ENCODE data around the gene QARS1.

QARS1 gene

DNA sequence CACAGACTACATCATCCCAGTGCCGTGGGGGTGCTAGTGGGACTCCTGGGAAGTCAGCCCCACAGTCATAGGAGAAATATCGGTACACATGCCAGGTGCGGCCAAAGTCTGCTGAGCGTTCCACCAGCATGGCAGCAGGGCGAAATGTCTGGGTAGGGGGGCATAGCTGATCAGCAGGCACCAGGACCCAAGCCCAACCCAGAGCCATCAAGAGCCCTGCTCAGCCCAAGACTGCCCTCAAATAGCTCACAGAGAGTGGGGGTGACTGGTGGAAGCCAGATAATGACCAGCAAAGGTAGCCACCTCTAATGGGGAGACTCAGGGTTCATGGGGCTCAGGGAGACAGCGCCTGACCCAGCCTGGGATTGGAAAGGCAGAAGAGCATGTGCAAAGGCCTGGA, 27.0 kb upstream of the QARS1 start:
- Histone ChIP-seq H3K27ac (ENCODE audit: low read depth, low read length) (no peak overlapping the region), H3K27me3 (ENCODE audit: control insufficient read depth, insufficient read depth, low read length) (no peaks in the 10 kb centered on the region), H3K4me3 (ENCODE audit: low read depth, low read length) (peak overlapping the region; percentile 79; the same call in 1 of the 2 replicates), H3K9me3 (ENCODE audit: control insufficient read depth, insufficient read depth, low read depth, low read length) (no peaks in the 10 kb centered on the region), H3K36me3 (ENCODE audit: control insufficient read depth, insufficient read depth, low read length) (peaks cover 20% of the 10 kb centered on the region; the same call in 1 of the 2 replicates), H3K9ac (ENCODE audit: low read length) (peak overlapping the region; percentile 76), H3K4me1 (ENCODE audit: control insufficient read depth, insufficient read depth, low read length) (peaks cover 8% of the 10 kb centered on the region)

DNA sequence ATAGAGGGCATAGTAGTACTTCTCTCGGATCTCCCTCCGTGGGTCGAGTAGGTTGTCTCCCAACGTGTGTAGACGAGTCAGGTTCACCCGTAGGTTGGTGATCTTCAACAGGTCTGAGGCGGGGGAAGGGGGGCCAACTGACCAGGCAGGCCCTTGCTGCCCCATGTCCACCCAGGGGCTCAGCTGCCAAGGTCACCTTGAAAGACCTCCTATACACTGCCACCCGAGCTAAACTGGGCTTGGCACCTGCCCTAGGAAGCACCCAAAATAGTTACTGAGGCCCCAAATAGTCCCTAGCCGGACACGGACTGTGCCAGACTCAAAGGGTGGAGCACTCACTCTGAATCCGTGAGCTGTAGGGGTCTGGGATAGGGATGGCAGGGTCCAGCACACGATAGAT, 26.5 kb upstream of the QARS1 start:
- Histone ChIP-seq H3K27ac (ENCODE audit: low read depth, low read length) (no peak overlapping the region), H3K9me3 (ENCODE audit: control insufficient read depth, insufficient read depth, low read depth, low read length) (no peaks in the 10 kb centered on the region), H3K27me3 (ENCODE audit: control insufficient read depth, insufficient read depth, low read length) (no peaks in the 10 kb centered on the region), H3K9ac (ENCODE audit: low read length) (no peak overlapping the region), H3K4me1 (ENCODE audit: control insufficient read depth, insufficient read depth, low read length) (peaks cover 8% of the 10 kb centered on the region), H3K36me3 (ENCODE audit: control insufficient read depth, insufficient read depth, low read length) (peaks cover 24% of the 10 kb centered on the region; the same call in 1 of the 2 replicates), H3K4me3 (ENCODE audit: low read depth, low read length) (no peak overlapping the region)

DNA sequence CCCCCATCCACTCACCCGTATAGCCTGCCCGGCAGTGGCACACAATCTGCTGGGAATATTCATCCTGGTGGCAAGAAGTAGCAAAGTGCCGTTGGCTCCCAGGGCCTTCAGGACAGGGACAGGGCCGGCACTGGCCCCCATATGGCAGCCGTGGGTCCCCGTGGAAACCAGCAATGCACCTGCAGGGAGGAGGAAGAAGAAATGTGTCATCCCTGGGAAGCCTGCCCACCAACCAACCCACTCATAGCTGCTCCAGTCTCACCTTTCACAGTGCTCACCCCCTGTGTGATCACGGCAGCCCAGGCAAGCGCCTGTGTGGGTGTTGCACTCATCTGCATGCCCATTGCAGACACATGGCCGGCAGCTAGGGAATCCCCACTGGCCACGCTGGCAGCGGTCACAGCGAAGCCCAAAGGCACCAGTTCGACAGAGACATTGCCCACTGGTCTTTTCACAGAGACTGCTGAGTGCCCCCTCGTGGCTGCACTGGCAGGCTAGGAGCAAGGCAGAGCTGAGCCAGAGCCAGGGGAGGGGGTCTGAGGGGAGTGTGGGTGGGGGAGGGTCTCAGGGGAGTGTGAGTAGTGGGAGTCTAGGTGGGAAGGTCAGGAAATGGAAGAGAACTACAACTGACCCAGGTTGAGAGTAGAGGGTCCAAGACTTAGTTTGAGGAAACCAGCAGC, 20.6 kb upstream of the QARS1 start:
- Histone ChIP-seq H3K27ac (ENCODE audit: low read depth, low read length) (no peak overlapping the region), H3K9me3 (ENCODE audit: control insufficient read depth, insufficient read depth, low read depth, low read length) (no peaks in the 10 kb centered on the region), H3K36me3 (ENCODE audit: control insufficient read depth, insufficient read depth, low read length) (peaks cover 61% of the 10 kb centered on the region), H3K4me3 (ENCODE audit: low read depth, low read length) (no peak overlapping the region), H3K27me3 (ENCODE audit: control insufficient read depth, insufficient read depth, low read length) (no peaks in the 10 kb centered on the region), H3K4me1 (ENCODE audit: control insufficient read depth, insufficient read depth, low read length) (peaks cover 4% of the 10 kb centered on the region; the same call in 1 of the 2 replicates), H3K9ac (ENCODE audit: low read length) (no peak overlapping the region)

DNA sequence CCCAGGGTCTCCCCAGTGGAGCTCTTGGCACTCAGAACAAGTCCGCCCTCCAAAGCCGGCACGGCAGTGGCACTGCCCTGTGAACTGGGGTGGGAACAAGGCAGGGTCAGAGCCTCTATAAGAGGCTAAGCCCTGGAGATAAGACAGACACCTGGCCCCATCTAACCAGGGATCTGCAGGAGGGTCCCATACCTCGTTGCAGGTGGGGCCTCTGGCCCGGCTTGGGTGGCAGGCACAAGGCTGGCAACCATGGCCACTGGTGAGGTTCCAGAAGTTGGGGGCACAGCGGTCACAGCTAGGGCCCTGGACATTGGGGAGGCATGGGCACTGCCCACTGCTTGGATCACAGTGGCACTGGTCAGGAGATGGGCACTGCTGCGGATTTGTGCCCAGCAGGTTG, 19.6 kb upstream of the QARS1 start:
- Histone ChIP-seq H3K27ac (ENCODE audit: low read depth, low read length) (no peak overlapping the region), H3K9me3 (ENCODE audit: control insufficient read depth, insufficient read depth, low read depth, low read length) (no peaks in the 10 kb centered on the region), H3K9ac (ENCODE audit: low read length) (no peak overlapping the region), H3K36me3 (ENCODE audit: control insufficient read depth, insufficient read depth, low read length) (peaks cover 56% of the 10 kb centered on the region), H3K4me3 (ENCODE audit: low read depth, low read length) (no peak overlapping the region), H3K27me3 (ENCODE audit: control insufficient read depth, insufficient read depth, low read length) (no peaks in the 10 kb centered on the region), H3K4me1 (ENCODE audit: control insufficient read depth, insufficient read depth, low read length) (peaks cover 10% of the 10 kb centered on the region)

DNA sequence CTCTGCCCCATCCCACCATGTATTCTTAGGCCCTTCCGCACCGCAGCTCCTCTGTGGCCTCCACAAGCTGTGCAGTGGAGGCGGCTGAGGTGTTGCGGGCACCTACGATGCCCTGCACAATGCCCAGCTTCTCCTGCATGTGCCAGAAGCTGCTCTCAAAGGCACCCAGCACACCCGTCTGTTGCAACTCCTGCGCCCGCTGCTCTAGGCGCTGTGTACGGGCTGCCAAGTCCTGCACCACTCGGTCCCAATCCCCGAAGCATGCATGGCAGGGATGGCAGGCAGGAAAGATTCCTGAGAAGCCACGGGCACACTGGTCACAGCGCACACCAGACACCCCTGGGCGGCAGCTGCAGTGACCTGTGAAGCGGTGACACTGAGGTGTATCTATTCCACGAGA, 19.1 kb upstream of the QARS1 start:
- H3K36me3 ChIP-seq (ENCODE audit: control insufficient read depth, insufficient read depth, low read length), result peaks cover 61% of the 10 kb centered on the region

DNA sequence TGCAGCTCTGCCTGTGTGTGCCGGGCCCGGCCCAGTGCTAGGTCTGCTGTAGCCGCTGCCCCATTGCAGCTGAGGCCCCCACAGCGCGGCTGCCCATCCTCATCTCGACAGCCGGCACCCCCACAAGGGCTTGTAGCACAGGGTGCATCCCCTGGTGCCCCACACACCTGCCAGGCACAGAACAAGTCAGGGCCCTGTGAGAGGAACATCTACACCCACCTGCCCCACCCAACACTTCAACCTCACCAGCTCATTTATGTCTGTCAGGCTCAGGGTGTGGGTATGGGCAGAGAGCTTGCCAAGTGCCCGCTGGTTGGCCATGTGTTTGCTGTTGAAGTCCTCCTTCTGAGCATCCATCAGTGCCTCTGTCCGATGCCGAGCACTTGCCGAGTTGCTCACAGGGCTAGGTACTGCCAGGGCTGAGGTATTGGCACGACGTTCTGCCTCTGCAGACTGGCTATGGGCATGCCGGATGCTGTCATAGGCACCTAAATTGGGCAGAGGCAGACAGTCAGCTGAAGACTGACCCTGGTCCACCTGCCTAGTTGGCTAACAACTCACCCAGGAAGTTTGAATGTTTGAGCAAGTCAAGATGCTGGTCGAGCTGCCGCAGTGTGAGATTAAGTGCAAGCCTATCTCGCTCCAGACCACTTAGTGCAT, 18.5 kb upstream of the QARS1 start:
- Histone ChIP-seq H3K9me3 (ENCODE audit: control insufficient read depth, insufficient read depth, low read depth, low read length) (no peaks in the 10 kb centered on the region), H3K27ac (ENCODE audit: low read depth, low read length) (no peak overlapping the region), H3K4me1 (ENCODE audit: control insufficient read depth, insufficient read depth, low read length) (peaks cover 10% of the 10 kb centered on the region), H3K27me3 (ENCODE audit: control insufficient read depth, insufficient read depth, low read length) (no peaks in the 10 kb centered on the region), H3K9ac (ENCODE audit: low read length) (no peak overlapping the region), H3K36me3 (ENCODE audit: control insufficient read depth, insufficient read depth, low read length) (peaks cover 62% of the 10 kb centered on the region), H3K4me3 (ENCODE audit: low read depth, low read length) (no peak overlapping the region)

More for the DNA sequence above, 19.1 kb upstream of the QARS1 start:
- H3K27me3 ChIP-seq (ENCODE audit: control insufficient read depth, insufficient read depth, low read length), result no peaks in the 10 kb centered on the region
- H3K9ac ChIP-seq (ENCODE audit: low read length), result no peak overlapping the region
- H3K27ac ChIP-seq (ENCODE audit: low read depth, low read length), result no peak overlapping the region
- no peaks in the 10 kb centered on the region for H3K9me3 ChIP-seq (ENCODE audit: control insufficient read depth, insufficient read depth, low read depth, low read length)
- H3K4me1 ChIP-seq (ENCODE audit: control insufficient read depth, insufficient read depth, low read length), result peaks cover 10% of the 10 kb centered on the region
- H3K4me3 ChIP-seq (ENCODE audit: low read depth, low read length), result no peak overlapping the region

DNA sequence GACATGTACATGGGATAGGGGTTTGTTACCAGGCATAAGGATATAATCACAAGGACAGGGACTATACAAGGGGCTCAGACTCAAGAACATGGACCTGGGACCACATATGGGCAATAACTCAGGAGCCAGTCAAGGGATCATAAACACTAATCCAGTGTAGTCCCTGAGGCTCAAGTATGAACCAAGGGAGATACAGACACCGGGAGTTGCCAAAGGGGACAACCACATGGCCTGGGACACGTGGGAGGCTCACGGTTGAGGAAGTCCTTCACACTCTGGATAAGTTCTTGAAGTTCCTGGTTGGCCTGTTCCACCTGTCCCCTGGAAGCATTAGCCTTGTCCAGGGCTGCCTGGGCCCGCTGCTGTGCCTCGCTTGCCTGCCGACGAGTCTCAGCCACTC, 17.9 kb upstream of the QARS1 start:
- peaks cover 10% of the 10 kb centered on the region for H3K4me1 ChIP-seq (ENCODE audit: control insufficient read depth, insufficient read depth, low read length)
- H3K9ac ChIP-seq (ENCODE audit: low read length), result no peak overlapping the region
- H3K9me3 ChIP-seq (ENCODE audit: control insufficient read depth, insufficient read depth, low read depth, low read length), result no peaks in the 10 kb centered on the region
- no peak overlapping the region for H3K4me3 ChIP-seq (ENCODE audit: low read depth, low read length)
- peaks cover 67% of the 10 kb centered on the region for H3K36me3 ChIP-seq (ENCODE audit: control insufficient read depth, insufficient read depth, low read length)
- H3K27ac ChIP-seq (ENCODE audit: low read depth, low read length), result no peak overlapping the region
- no peaks in the 10 kb centered on the region for H3K27me3 ChIP-seq (ENCODE audit: control insufficient read depth, insufficient read depth, low read length)

DNA sequence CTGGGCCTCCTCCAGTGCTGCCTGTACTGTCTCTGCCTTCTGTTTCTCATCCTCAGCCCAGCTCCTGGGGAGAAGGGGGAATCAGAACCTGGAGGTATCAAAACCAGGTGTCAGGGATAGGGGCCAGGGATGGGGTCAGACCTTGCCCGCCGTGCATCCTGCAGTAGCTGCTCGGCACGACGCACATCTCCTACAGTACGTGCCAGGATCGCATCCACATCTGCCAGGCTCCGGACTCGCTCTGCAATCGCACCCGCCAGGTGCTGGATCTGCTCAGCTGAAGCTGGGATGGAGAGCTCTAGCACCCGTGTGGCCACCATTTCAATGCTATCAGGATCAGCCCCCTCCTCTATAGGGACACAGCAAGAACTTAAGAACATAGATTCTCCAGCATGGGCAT, 17.5 kb upstream of the QARS1 start:
- Histone ChIP-seq H3K9me3 (ENCODE audit: control insufficient read depth, insufficient read depth, low read depth, low read length) (no peaks in the 10 kb centered on the region), H3K27me3 (ENCODE audit: control insufficient read depth, insufficient read depth, low read length) (no peaks in the 10 kb centered on the region), H3K4me1 (ENCODE audit: control insufficient read depth, insufficient read depth, low read length) (peaks cover 10% of the 10 kb centered on the region), H3K36me3 (ENCODE audit: control insufficient read depth, insufficient read depth, low read length) (peaks cover 72% of the 10 kb centered on the region), H3K4me3 (ENCODE audit: low read depth, low read length) (no peak overlapping the region), H3K27ac (ENCODE audit: low read depth, low read length) (no peak overlapping the region), H3K9ac (ENCODE audit: low read length) (no peak overlapping the region)

DNA sequence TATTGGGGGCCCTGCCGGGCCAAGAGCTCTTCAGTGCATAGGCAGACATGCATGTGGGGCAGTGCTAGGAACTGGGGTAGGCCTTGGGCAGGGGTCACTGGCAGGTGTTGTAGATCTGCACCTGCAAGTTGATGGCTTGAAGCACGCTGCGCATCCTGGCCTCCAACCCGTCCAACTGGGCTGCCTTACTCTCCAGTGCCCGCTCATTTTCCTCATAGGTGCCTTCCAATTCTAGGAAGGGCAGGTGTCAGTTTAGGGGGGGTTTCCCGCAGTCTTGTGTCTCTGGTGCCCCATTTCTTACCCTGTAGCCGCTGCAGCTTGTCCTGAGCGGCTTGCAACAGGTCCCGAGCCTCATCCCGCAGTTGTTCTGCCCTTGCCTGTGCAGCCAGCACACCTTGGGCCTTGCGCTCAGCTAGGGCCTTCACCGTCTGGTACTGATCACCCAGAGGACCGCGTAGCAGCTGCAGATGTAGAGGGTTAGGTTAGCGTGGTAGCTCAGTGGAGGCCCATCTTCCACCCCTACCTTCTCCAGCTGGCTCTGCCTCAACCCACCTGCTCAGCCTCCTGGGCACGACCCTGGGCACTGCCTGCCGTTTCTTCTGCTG, 16.7 kb upstream of the QARS1 start:
- Histone ChIP-seq H3K36me3 (ENCODE audit: control insufficient read depth, insufficient read depth, low read length) (peaks cover 76% of the 10 kb centered on the region), H3K27ac (ENCODE audit: low read depth, low read length) (peak overlapping the region; percentile 64), H3K9me3 (ENCODE audit: control insufficient read depth, insufficient read depth, low read depth, low read length) (no peaks in the 10 kb centered on the region)

DNA sequence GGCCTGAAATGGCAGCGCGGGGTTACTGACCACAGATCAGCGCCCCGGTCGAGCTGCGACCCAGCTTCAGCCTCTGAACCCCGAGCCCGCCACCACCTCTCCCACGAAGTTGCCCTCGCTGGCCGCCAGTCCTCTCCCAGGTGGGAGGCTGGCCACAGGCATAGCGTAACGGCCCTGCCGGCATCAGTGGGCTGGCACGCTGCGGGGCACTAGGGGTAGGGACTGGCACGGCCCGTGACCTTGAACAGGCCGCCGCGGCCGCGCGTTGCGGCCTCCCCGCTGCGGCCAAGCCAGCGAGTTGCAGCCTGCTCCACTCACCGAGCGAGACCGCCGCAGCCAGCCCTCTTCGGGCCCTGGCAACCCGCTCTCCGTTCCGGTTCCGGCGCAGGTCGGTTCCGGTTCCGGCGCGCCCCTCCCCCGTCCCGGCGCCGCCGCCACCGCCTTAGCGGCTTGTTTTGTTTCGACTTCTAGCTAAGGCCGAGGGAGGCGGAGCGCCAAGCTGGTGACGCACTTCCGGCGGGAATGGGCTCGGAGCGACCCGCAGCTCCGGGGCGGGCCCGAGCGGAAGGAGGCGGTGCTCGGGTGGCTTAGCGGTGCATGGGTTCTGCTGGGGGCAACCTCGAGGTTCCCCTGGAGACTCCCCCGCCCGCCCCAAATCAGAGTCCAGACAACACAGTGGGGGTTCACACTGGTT, 16.0 kb upstream of the QARS1 start, which contains the start of gene USP19:
Gene USP19 (minus strand): TSS at position 386 of the 694 bp plus-strand sequence. CDS start 1,678 bp downstream, outside the sequence.
- Histone ChIP-seq H3K9ac (ENCODE audit: low read length) (peak within 1 kb of the TSS; percentile 98), H3K27ac (ENCODE audit: low read depth, low read length) (peak within 1 kb of the TSS; percentile 64), H3K27me3 (ENCODE audit: control insufficient read depth, insufficient read depth, low read length) (no peaks in the 10 kb centered on the region), H3K4me1 (ENCODE audit: control insufficient read depth, insufficient read depth, low read length) (peaks cover 10% of the 10 kb centered on the region), H3K9me3 (ENCODE audit: control insufficient read depth, insufficient read depth, low read depth, low read length) (no peaks in the 10 kb centered on the region), H3K36me3 (ENCODE audit: control insufficient read depth, insufficient read depth, low read length) (peaks cover 77% of the 10 kb centered on the region), H3K4me3 (ENCODE audit: low read depth, low read length) (peak within 1 kb of the TSS; percentile 98)

More for the DNA sequence above, 16.7 kb upstream of the QARS1 start:
- H3K4me3 ChIP-seq (ENCODE audit: low read depth, low read length), result peak overlapping the region; percentile 98
- no peaks in the 10 kb centered on the region for H3K27me3 ChIP-seq (ENCODE audit: control insufficient read depth, insufficient read depth, low read length)
- H3K9ac ChIP-seq (ENCODE audit: low read length), result peak overlapping the region; percentile 48
- peaks cover 10% of the 10 kb centered on the region for H3K4me1 ChIP-seq (ENCODE audit: control insufficient read depth, insufficient read depth, low read length)

Measured in HUES6 (cell line).